ENCODE measurements around the gene MED25. TPM values are rescaled to one million over a fixed set of nuclear protein-coding genes. Genes with fewer than 3 reads are reported as not detected.

Gene MED25
- total and polyA plus RNA-seq, 9 of the 15 experiments (the other 6 are each of a cell fraction or from before 2014, with no cell fraction given), result 4.1 to 93.9 (median 19.3) TPM

- TF ChIP-seq THRB (CRISPR knock-in tag; conservative IDR thresholded peaks at IDR 0.05) (0 out of 2 replicates have a peak, but pooled peaks have one; percentile 26), PRMT5 (CRISPR knock-in tag; IDR thresholded peaks at IDR 0.05) (no peak), WHSC1 (IDR thresholded peaks at IDR 0.05; ENCODE audit: low read length) (no peak), PREB (CRISPR knock-in tag; IDR thresholded peaks at IDR 0.05) (0 out of 2 replicates have a peak, but pooled peaks have one; percentile 37), MEIS2 (IDR thresholded peaks at IDR 0.05; ENCODE audit: partially characterized antibody) (no peak), ZNF75A (CRISPR knock-in tag; IDR thresholded peaks at IDR 0.05) (no peak), FOSL1 (tag; conservative IDR thresholded peaks at IDR 0.05) (no peak), FOXA1 (IDR thresholded peaks at IDR 0.05; ENCODE audit: borderline replicate concordance) (no peak), E2F1 (CRISPR knock-in tag; IDR thresholded peaks at IDR 0.05) (no peak), CTBP1 (IDR thresholded peaks at IDR 0.05; ENCODE audit: borderline replicate concordance) (no peak), ILF3 (IDR thresholded peaks at IDR 0.05; ENCODE audit: borderline replicate concordance) (no peak), YBX1 (IDR thresholded peaks at IDR 0.05) (no peak), KAT7 (CRISPR knock-in tag; IDR thresholded peaks at IDR 0.05; ENCODE audit: borderline replicate concordance) (peak; percentile 58; the same call in 1 of the 2 replicates), ZFP1 (CRISPR knock-in tag; IDR thresholded peaks at IDR 0.05) (no peak), CCAR2 (IDR thresholded peaks at IDR 0.05; ENCODE audit: low read depth, low read length) (no peak)
- TF ChIP-seq, protein P1, sequence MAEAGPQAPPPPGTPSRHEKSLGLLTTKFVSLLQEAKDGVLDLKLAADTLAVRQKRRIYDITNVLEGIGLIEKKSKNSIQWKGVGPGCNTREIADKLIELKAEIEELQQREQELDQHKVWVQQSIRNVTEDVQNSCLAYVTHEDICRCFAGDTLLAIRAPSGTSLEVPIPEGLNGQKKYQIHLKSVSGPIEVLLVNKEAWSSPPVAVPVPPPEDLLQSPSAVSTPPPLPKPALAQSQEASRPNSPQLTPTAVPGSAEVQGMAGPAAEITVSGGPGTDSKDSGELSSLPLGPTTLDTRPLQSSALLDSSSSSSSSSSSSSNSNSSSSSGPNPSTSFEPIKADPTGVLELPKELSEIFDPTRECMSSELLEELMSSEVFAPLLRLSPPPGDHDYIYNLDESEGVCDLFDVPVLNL (CRISPR knock-in tag; IDR thresholded peaks at IDR 0.05; ENCODE audit: low read depth), result no peak
- TF ChIP-seq, protein P2, sequence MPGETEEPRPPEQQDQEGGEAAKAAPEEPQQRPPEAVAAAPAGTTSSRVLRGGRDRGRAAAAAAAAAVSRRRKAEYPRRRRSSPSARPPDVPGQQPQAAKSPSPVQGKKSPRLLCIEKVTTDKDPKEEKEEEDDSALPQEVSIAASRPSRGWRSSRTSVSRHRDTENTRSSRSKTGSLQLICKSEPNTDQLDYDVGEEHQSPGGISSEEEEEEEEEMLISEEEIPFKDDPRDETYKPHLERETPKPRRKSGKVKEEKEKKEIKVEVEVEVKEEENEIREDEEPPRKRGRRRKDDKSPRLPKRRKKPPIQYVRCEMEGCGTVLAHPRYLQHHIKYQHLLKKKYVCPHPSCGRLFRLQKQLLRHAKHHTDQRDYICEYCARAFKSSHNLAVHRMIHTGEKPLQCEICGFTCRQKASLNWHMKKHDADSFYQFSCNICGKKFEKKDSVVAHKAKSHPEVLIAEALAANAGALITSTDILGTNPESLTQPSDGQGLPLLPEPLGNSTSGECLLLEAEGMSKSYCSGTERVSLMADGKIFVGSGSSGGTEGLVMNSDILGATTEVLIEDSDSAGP (CRISPR knock-in tag; IDR thresholded peaks at IDR 0.05), result no peak
- TF ChIP-seq, protein P3, sequence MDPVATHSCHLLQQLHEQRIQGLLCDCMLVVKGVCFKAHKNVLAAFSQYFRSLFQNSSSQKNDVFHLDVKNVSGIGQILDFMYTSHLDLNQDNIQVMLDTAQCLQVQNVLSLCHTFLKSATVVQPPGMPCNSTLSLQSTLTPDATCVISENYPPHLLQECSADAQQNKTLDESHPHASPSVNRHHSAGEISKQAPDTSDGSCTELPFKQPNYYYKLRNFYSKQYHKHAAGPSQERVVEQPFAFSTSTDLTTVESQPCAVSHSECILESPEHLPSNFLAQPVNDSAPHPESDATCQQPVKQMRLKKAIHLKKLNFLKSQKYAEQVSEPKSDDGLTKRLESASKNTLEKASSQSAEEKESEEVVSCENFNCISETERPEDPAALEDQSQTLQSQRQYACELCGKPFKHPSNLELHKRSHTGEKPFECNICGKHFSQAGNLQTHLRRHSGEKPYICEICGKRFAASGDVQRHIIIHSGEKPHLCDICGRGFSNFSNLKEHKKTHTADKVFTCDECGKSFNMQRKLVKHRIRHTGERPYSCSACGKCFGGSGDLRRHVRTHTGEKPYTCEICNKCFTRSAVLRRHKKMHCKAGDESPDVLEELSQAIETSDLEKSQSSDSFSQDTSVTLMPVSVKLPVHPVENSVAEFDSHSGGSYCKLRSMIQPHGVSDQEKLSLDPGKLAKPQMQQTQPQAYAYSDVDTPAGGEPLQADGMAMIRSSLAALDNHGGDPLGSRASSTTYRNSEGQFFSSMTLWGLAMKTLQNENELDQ (CRISPR knock-in tag; IDR thresholded peaks at IDR 0.05; ENCODE audit: borderline replicate concordance), result no peak
Observed at GRCh38 chr19:49849433-49850220, 31.5 kb downstream of the MED25 start (continued).

All from K562 (cell line).